D721Med (cell line): ENCODE measurements around the gene HMCN2.
"Not testable (repeated sequence)": the region's sequence is repeated elsewhere in the genome, so short reads cannot be mapped to it uniquely, and the experiment has no call there.

Experiments
- DNase-seq: peaks from one replicate; pipeline ENCODE4 v3.0.0; 2011; ENCODE audit warnings: low spot score; ENCODE audit not compliant: insufficient read length
- FAIRE-seq: peaks from 2 replicates; lab custom pipeline; 2011; peaks lifted over from hg19 to GRCh38; lab: Jason Lieb, UNC
- CTCF ChIP-seq: IDR thresholded peaks from 2 replicates; pipeline ENCODE4 v1.5.1; 2012; ENCODE audit warnings: mild to moderate bottlenecking, control low read depth; ENCODE audit not compliant: insufficient read depth; ENCODE audit errors: missing control alignments

HMCN2 gene

GRCh38 chr9:130266236-130267098 is 907 bp downstream of the HMCN2 start:
- FAIRE-seq = no peak
- DNase-seq = peak; percentile 13
- no peak for TF ChIP-seq CTCF

- FAIRE-seq (no peak), DNase-seq (no peak)
- no peak for TF ChIP-seq CTCF
Observed at GRCh38 chr9:130267930-130268329, 2.4 kb downstream of the HMCN2 start.

- no peak for TF ChIP-seq CTCF
- FAIRE-seq (no peak), DNase-seq (no peak)
Observed at GRCh38 chr9:130268521-130269211, 3.1 kb downstream of the HMCN2 start.

GRCh38 chr9:130271473-130271872 is 5.9 kb downstream of the HMCN2 start:
- FAIRE-seq = no peak
- DNase-seq = no peak
- TF ChIP-seq CTCF = no peak

- no peak for TF ChIP-seq CTCF
- FAIRE-seq = no peak
- DNase-seq = no peak
Observed at GRCh38 chr9:130275156-130275555, 9.6 kb downstream of the HMCN2 start.

- no peak for FAIRE-seq
- no peak for DNase-seq
- no peak for TF ChIP-seq CTCF
Observed at GRCh38 chr9:130276121-130276520, 10.6 kb downstream of the HMCN2 start.

GRCh38 chr9:130276955-130277354 is 11.4 kb downstream of the HMCN2 start:
- FAIRE-seq = no peak
- DNase-seq = no peak
- no peak for TF ChIP-seq CTCF

GRCh38 chr9:130277525-130277924 is 12.0 kb downstream of the HMCN2 start:
- not testable (repeated sequence) for DNase-seq, FAIRE-seq
